ENCODE measurements around the gene NXPH3. TPM values are rescaled to one million over a fixed set of nuclear protein-coding genes. Genes with fewer than 3 reads are reported as not detected.

The NXPH3 gene
- total RNA-seq, 1 donor from 2014 or later: not detected

DNA sequence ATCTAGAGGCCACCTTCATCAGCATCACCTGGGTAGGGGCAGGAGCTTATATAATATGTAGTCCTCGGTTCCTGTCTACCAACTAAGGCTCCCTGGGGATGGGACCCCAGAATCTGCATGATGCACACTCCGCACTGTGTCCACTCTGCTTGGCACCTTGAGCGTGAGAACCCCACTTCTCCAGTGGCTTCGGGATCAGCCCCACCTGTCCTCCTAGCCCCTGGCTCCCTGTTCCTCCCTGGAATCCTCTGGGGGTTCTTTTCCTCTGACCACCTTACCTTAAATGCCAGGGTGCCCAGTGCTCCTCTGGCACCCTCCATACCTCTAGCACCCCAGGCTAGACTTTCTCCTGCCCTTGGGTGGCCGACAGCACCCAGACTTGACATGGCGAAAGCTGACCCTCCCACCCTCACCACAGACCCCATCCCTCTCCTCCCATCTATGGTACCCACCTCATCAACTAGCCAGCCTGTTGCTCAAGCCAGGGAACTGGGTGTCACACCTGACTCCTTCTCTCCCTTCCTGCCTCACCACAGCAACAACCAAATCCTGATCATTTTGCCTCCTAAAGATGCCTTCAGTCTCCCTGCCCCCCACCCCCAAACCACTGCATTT is 2.8 kb upstream of the NXPH3 start:
- Histone ChIP-seq H3K4me3 (ENCODE audit: low read depth, low read length) (no peak overlapping the region), H3K36me3 (ENCODE audit: control insufficient read depth, insufficient read depth, low read length) (no peaks in the 10 kb centered on the region), H3K27me3 (ENCODE audit: control insufficient read depth, insufficient read depth, low read length) (peaks cover 67% of the 10 kb centered on the region)
- no peak for DNase-seq (ENCODE audit: low read depth)
- TF ChIP-seq, protein P1, sequence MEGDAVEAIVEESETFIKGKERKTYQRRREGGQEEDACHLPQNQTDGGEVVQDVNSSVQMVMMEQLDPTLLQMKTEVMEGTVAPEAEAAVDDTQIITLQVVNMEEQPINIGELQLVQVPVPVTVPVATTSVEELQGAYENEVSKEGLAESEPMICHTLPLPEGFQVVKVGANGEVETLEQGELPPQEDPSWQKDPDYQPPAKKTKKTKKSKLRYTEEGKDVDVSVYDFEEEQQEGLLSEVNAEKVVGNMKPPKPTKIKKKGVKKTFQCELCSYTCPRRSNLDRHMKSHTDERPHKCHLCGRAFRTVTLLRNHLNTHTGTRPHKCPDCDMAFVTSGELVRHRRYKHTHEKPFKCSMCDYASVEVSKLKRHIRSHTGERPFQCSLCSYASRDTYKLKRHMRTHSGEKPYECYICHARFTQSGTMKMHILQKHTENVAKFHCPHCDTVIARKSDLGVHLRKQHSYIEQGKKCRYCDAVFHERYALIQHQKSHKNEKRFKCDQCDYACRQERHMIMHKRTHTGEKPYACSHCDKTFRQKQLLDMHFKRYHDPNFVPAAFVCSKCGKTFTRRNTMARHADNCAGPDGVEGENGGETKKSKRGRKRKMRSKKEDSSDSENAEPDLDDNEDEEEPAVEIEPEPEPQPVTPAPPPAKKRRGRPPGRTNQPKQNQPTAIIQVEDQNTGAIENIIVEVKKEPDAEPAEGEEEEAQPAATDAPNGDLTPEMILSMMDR (IDR thresholded peaks at IDR 0.05; ENCODE audit: insufficient read depth, low read length, poor library complexity, severe bottlenecking): no peak

DNA sequence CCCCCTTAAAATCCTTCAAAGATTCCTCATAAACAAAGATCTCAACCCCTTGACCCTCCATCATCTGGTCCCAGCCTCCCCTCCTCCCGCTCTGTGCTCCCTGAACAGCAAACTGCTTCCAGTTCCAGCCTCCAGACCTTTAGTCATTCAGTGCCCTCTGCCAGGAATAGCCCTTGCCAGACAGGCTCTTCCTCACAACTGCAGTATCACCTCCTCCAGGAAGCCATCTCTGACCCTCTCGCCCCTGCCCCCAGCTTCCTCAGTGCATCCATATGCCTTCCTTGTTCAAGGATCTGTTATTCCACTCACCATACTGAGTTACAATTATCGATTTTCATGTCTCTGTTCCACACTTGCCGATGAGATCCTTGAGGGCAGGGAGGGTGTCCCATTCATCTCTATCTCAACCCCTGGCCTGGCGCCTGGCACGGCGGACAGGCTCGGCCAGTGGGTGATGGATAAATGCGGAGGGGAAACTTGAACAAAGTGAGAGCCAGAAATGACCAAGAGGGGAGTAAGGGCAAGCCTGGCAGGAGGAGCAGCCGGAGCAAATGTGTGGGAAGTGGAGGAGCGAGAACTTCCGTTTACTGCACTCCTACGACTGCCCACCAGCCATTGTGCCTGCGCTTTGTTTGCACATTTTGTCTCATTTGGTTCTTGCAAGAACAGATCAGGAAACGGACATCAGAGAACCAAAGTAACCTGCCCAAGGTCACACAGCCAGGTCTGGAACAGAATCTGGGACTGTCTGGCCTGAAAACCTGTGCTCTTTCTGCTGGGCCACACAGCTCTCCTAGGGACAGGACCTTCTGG is 2.0 kb upstream of the NXPH3 start:
- Histone ChIP-seq H3K4me3 (ENCODE audit: low read depth, low read length) (no peak overlapping the region), H3K36me3 (ENCODE audit: control insufficient read depth, insufficient read depth, low read length) (no peaks in the 10 kb centered on the region), H3K27me3 (ENCODE audit: control insufficient read depth, insufficient read depth, low read length) (peaks cover 73% of the 10 kb centered on the region)
- TF ChIP-seq, protein P1 (IDR thresholded peaks at IDR 0.05; ENCODE audit: insufficient read depth, low read length, poor library complexity, severe bottlenecking): no peak
- DNase-seq (ENCODE audit: low read depth): no peak

DNA sequence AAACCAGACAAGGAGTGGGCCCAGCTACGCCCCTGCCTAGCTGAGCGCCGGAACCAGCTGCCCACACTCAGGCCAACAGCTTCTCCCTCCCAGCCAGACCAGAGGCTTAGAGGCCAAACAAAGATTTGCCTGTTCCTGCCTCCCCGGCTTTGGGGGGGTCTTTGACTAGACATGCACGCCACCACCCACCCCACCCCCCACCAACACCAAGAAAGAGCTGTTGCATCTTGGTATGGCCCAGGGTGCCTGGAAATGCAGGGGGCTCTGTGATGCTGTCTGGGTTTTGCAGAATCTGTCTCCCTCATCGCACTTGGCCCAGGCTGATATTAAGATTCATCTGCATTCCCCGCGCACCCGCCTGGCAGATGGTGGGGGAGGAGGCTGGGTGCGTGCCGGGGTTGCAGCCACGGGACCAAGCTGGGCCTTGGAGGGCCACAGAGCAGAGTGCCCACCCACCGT is 1.3 kb upstream of the NXPH3 start:
- DNase-seq (ENCODE audit: low read depth): no peak
- H3K36me3 ChIP-seq (ENCODE audit: control insufficient read depth, insufficient read depth, low read length): no peaks in the 10 kb centered on the region
- TF ChIP-seq, protein P1 (IDR thresholded peaks at IDR 0.05; ENCODE audit: insufficient read depth, low read length, poor library complexity, severe bottlenecking): no peak
- no peak overlapping the region for H3K4me3 ChIP-seq (ENCODE audit: low read depth, low read length)
- H3K27me3 ChIP-seq (ENCODE audit: control insufficient read depth, insufficient read depth, low read length): peaks cover 73% of the 10 kb centered on the region

DNA sequence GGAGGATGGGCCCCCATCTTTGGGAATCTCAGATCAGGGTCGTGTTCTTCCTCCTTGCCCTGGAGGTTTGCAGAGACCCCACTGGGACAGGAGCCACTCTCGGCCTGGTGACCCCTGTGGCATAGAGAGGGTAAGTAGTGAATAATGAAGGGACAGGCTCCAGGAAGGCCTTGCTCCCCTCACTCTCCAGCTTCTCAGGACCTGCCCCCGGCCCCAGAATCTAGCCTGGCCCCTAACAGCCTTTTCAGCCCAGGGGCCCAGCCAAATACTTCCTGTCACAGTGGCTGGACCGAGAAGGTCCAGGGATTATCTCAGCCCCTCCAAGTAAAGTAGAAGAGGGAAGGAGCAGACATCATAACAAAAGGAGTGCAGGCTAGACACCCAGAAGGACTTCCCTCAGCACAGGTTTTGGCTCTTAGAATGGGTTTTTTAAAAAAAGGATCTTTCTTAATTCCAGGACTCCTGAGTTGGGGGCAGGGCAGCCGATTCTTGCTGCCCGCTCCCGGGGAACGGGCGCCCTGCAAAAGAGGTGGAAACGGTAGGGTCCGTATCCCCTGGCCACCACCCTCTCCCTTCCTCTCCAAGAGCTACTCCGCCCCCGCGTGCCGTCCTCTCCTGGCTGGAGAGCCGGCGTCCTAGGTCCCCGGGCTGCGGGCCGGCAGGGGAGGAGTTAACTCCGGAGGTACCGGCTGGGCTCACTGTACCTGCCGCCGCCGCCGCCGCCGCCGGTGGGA is 559 bp upstream of the NXPH3 start:
- H3K4me3 ChIP-seq (ENCODE audit: low read depth, low read length): no peak overlapping the region
- TF ChIP-seq, protein P1 (IDR thresholded peaks at IDR 0.05; ENCODE audit: insufficient read depth, low read length, poor library complexity, severe bottlenecking): no peak
- H3K27me3 ChIP-seq (ENCODE audit: control insufficient read depth, insufficient read depth, low read length): peaks cover 67% of the 10 kb centered on the region
- no peak for DNase-seq (ENCODE audit: low read depth)
- H3K36me3 ChIP-seq (ENCODE audit: control insufficient read depth, insufficient read depth, low read length): no peaks in the 10 kb centered on the region

DNA sequence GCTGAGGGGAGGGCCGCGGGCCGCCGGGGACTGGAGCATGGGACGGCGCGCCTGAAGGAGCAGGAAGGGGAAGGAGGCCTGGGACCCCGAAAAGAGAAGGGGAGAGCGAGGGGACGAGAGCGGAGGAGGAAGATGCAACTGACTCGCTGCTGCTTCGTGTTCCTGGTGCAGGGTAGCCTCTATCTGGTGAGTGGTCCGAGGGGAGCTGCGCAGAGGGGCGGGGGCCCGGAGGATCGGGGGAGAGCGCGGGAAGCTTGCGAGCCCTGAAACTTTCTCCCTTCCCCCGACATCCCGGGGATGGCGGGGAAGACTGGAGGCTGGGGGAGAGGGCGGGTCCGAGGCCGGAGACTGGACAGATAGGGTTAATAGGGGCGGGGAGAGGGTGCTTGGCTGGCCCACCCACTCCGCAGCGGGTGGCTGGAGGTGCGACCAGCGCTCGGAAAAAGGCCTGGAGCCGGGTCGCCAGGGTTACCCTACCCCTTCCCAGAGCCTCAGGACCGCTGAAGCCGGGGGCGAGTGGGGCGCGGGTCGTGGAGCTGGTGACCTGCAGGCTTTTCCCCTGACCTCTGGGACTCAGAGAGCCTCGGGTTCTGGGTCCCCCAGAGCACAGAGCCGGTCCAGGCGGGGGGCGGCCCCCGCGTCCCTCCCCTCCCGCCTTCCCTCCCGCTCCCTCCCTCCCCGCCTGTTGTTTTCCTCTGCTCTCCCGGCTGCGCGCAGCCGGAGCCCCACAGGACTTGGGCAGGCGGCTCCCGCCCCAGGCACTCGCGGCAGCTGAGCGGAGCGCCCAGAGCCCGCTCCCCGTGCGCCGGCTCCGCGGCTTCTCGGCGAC is 631 bp downstream of the NXPH3 start:
- TF ChIP-seq, protein P1 (IDR thresholded peaks at IDR 0.05; ENCODE audit: insufficient read depth, low read length, poor library complexity, severe bottlenecking): no peak
- DNase-seq (ENCODE audit: low read depth): no peak
- peak overlapping the region; percentile 49 for H3K4me3 ChIP-seq (ENCODE audit: low read depth, low read length)
- peaks cover 55% of the 10 kb centered on the region for H3K27me3 ChIP-seq (ENCODE audit: control insufficient read depth, insufficient read depth, low read length)
- H3K36me3 ChIP-seq (ENCODE audit: control insufficient read depth, insufficient read depth, low read length): no peaks in the 10 kb centered on the region
